Motor neuron (in vitro differentiated cells): ENCODE measurements around the gene LYZ. TPM values are rescaled to one million over a fixed set of nuclear protein-coding genes. Genes with fewer than 3 reads are reported as not detected.

Experiments used
- ATAC-seq, 8 experiments: fragments of 200-7000 bp; cut with Tn5 transposase; replicated peaks in 6 of 8; 2 replicates each; pipeline ENCODE4 v1.8.0; 2021; ENCODE audit warnings: mild to moderate bottlenecking in 8 of 8, moderate library complexity in 8 of 8
- H3K27ac ChIP-seq, 2 donors: fragments of 250-450 bp; sonication (Bioruptor Pico); 2 replicates each; pipeline ENCODE4 v1.9.0; 2021; ENCODE audit warnings: antibody characterized with exemption in 2 of 2, mild to moderate bottlenecking in 2 of 2, moderate library complexity in 1 of 2
- H3K4me1 ChIP-seq, 2 donors: fragments of 250-450 bp; sonication (Bioruptor Pico); replicated peaks in 1 of 2; 2 replicates each; pipeline ENCODE4 v1.6.1; 2021; ENCODE audit warnings: antibody characterized with exemption in 2 of 2, mild to moderate bottlenecking in 2 of 2, moderate library complexity in 1 of 2
- H3K4me3 ChIP-seq, 5 donors: fragments of 250-450 bp; sonication (Bioruptor Pico); 2 replicates each; pipeline ENCODE4 v1.9.0; 2021; ENCODE audit warnings: antibody characterized with exemption in 5 of 5, mild to moderate bottlenecking in 5 of 5, moderate library complexity in 4 of 5
- whole genome bisulfite sequencing, 10 experiments: fragments of 450-650 bp; shearing (Covaris generic); methylation state at CpG; one replicate each; pipeline ENCODE4 v1.0.0; 2022; 5-methylcytosine and 5-hydroxymethylcytosine counted together
- in situ Hi-C, 9 experiments: fragments of 400-800 bp; cut with MboI; loops; one replicate each; pipeline ENCODE4 v1.15.0; 2021; ENCODE audit warnings: low sequenced_read_pairs in 9 of 9, low pct_unique_long_range_greater_than_20kb in 2 of 9; ENCODE audit not compliant: unreplicated experiment in 9 of 9
- total RNA-seq, 8 experiments: library from RNA; unstranded; fragments of 300-600 nt; gene quantifications; 2 replicates each; pipeline versions ENCODE4 v1.2.3 to v1.2.4, GENCODE V29; 2022

The LYZ gene
- total RNA-seq, 8 experiments from 2014 or later: 0.11 to 0.31 (median 0.18) TPM; not detected in 4

DNA sequence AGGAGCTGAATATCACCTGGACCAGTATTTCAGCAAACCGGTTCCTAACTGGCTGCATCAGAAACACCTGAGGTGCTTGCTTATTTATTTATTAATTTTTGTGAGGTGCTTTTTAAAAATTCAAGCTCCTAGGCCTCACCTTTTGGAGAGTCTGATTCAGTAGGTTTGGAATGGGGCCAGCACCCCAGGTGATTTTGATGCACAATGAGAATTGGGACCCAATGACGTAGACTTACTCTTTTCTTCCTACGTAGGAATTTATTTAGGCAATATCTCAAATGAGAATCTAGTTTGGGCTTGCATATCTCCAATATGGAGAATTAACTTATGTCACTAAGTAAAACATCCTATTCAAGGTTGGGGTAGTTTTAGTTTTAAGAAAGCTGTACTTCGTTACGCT lies 18.6 kb downstream of the LYZ start:
- in situ Hi-C loops: no loop called here
- no peak for ATAC-seq
- Histone ChIP-seq H3K4me3 (no peak overlapping the region), H3K4me1 (no peaks in the 10 kb centered on the region), H3K27ac (no peak overlapping the region)
- WGBS, 10 experiments: 84 to 100% (median 98%) methylated on average over 3 to 5 of the region's 5 CpGs; no CpG with 5 or more reads in 1 of the 10 experiments

GRCh38 chr12:69368171-69368570 lies 20.0 kb downstream of the LYZ start:
- Histone ChIP-seq H3K27ac (no peak overlapping the region), H3K4me3 (no peak overlapping the region), H3K4me1 (no peaks in the 10 kb centered on the region)
- no peak for ATAC-seq
- 50 to 100% (median 100%) methylated on average over 1 of the region's 1 CpG; no CpG with 5 or more reads in 3 of the 10 experiments for WGBS, 10 experiments
- in situ Hi-C loops: no loop called here

DNA sequence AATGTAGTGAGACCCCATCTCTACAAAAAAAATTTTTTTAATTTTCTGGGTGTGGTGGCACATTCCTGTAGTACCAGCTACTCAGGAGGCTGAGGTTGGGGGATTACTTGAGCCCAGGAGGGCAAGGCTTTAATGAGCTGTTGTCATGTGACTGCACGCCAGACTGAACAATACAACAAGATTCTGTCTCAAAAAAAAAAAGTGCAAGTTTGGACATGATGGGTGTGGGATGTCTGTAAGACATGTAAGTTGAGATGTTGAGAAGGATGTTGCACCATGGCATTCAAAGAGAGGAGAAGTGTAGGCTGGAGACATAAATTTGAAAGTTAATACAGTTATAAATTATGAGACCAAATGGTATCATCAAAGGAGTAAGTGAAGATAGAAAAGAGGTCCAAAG lies 34.9 kb downstream of the LYZ start:
- 100% methylated on average over 1 of the region's 1 CpG; no CpG with 5 or more reads in 3 of the 10 experiments for WGBS, 10 experiments
- Histone ChIP-seq H3K4me1 (no peaks in the 10 kb centered on the region), H3K27ac (no peak overlapping the region), H3K4me3 (no peak overlapping the region)
- in situ Hi-C loops: loop anchor here in 1 of 9 experiments (25.0 kb wide), 1 partner anchor 204 kb away; the partner anchor contains the start of gene CCT2
- no peak for ATAC-seq

DNA sequence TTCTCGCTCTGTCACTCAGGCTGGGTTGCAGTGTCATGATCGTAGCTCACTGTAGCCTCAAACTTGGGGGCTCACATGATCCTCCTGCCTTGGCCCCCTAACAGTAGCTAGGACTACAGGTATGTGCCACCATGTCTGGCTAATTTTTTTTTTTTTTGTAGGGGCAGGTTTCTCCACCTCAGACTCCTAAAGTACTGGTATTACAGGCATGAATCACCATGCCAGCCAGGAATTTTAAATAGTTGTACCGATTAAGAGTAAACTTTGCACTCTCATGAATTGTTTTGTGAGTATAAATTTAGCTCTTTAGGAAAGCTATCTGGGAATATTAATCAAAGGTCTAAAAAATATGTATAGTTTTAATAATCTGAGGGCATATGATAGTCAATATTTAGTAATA lies 36.9 kb downstream of the LYZ start:
- Histone ChIP-seq H3K4me1 (no peaks in the 10 kb centered on the region), H3K4me3 (no peak overlapping the region), H3K27ac (no peak overlapping the region)
- WGBS, 10 experiments: 71 to 100% (median 96%) methylated on average over 1 to 3 of the region's 3 CpGs; no CpG with 5 or more reads in 3 of the 10 experiments
- in situ Hi-C loops: loop anchor here in 1 of 9 experiments (25.0 kb wide), 1 partner anchor 202 kb away; the partner anchor contains the start of gene CCT2
- ATAC-seq: no peak

GRCh38 chr12:69386921-69387320 lies 38.7 kb downstream of the LYZ start:
- no peaks in the 10 kb centered on the region for H3K4me1 ChIP-seq
- no peak for ATAC-seq
- 64 to 100% (median 94%) methylated on average over 1 to 2 of the region's 2 CpGs for WGBS, 10 experiments
- H3K4me3 ChIP-seq: no peak overlapping the region
- no peak overlapping the region for H3K27ac ChIP-seq
- in situ Hi-C loops: loop anchor here in 1 of 9 experiments (25.0 kb wide), 1 partner anchor 200 kb away; the partner anchor contains the start of gene CCT2

DNA sequence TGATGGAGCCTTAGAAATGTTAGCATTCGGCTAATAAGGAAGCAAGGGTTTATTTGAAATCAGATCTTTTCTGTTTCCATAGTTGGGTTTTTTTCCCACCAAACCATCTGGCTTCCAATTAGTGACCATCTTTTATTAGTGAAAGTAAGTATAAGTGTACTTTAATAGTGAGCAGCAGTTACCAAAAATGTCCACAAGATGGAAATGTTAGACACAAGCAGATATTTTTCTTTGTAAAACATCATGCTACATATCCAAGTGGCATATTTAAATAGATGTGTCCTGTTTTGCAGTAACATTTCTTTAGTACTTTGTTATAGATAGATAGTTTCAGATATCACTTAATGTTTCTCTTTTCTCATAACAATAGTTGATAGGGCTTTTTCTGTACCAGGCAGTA lies 40.2 kb downstream of the LYZ start:
- WGBS, 10 experiments: 14 to 100% (median 88%) methylated on average over 1 of the region's 1 CpG; no CpG with 5 or more reads in 1 of the 10 experiments
- Histone ChIP-seq H3K4me1 (no peaks in the 10 kb centered on the region), H3K4me3 (no peak overlapping the region), H3K27ac (no peak overlapping the region)
- in situ Hi-C loops: loop anchor here in 1 of 9 experiments (25.0 kb wide), 1 partner anchor 199 kb away; the partner anchor contains the start of gene CCT2
- ATAC-seq: peak in 3 of 8 experiments; percentile 62 to 69 (median 64)

- in situ Hi-C loops: loop anchor here in 1 of 9 experiments (25.0 kb wide), 1 partner anchor 197 kb away; the partner anchor contains the start of gene CCT2
Measured at GRCh38 chr12:69389831-69390230, 41.6 kb downstream of the LYZ start.

GRCh38 chr12:69392179-69392928 lies 44.2 kb downstream of the LYZ start:
- H3K4me3 ChIP-seq: no peak overlapping the region
- in situ Hi-C loops: loop anchor here in 1 of 9 experiments (25.0 kb wide), 1 partner anchor 195 kb away; the partner anchor contains the start of gene CCT2
- WGBS, 10 experiments: 91 to 100% (median 100%) methylated on average over 1 of the region's 1 CpG; no CpG with 5 or more reads in 3 of the 10 experiments
- no peaks in the 10 kb centered on the region for H3K4me1 ChIP-seq
- no peak overlapping the region for H3K27ac ChIP-seq
- ATAC-seq: no peak

More at GRCh38 chr12:69389831-69390230, 41.6 kb downstream of the LYZ start:
- Histone ChIP-seq H3K27ac (no peak overlapping the region), H3K4me1 (no peaks in the 10 kb centered on the region), H3K4me3 (no peak overlapping the region)
- 0 to 100% (median 80%) methylated on average over 1 of the region's 1 CpG; no CpG with 5 or more reads in 1 of the 10 experiments for WGBS, 10 experiments
- ATAC-seq: no peak

DNA sequence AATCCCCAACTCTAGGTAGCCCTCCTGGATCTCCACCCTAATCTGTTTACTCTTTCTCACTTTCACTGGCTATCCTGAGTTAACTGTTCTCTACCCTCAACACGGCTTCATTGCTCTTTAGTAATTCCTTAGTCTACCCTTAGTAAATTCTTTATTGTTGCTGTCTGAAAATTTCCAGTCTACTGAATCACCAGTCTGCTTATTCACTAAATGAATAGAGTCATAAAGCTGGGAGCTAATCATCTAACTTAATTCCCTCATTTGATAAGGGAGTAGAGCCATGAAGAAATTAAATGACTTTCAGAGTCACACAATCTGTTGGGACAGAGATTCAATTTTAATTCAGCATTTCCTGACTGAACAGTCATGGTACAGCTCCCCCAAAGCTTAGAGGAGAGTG lies 47.9 kb downstream of the LYZ start:
- WGBS, 10 experiments: 0 to 100% (median 88%) methylated on average over 1 of the region's 1 CpG
- no peak overlapping the region for H3K27ac ChIP-seq
- ATAC-seq: no peak

GRCh38 chr12:69396963-69397362 lies 48.8 kb downstream of the LYZ start:
- whole genome bisulfite sequencing, 10 experiments: 83 to 100% (median 100%) methylated on average over 1 to 3 of the region's 3 CpGs

More for the DNA sequence above, 47.9 kb downstream of the LYZ start:
- in situ Hi-C loops: loop anchor here in 1 of 9 experiments (25.0 kb wide), 1 partner anchor 191 kb away; the partner anchor contains the start of gene CCT2
- no peaks in the 10 kb centered on the region for H3K4me1 ChIP-seq
- H3K4me3 ChIP-seq: no peak overlapping the region

GRCh38 chr12:69397978-69398377 lies 49.8 kb downstream of the LYZ start:
- 33 to 100% (median 87%) methylated on average over 1 to 3 of the region's 3 CpGs; no CpG with 5 or more reads in 1 of the 10 experiments for WGBS, 10 experiments
- no peaks in the 10 kb centered on the region for H3K4me1 ChIP-seq
- no peak overlapping the region for H3K27ac ChIP-seq
- no peak for ATAC-seq
- H3K4me3 ChIP-seq: no peak overlapping the region
- in situ Hi-C loops: loop anchor here in 1 of 9 experiments (25.0 kb wide), 1 partner anchor 189 kb away; the partner anchor contains the start of gene CCT2

More at GRCh38 chr12:69396963-69397362, 48.8 kb downstream of the LYZ start:
- ATAC-seq: no peak
- Histone ChIP-seq H3K27ac (no peak overlapping the region), H3K4me1 (no peaks in the 10 kb centered on the region), H3K4me3 (no peak overlapping the region)
- in situ Hi-C loops: loop anchor here in 1 of 9 experiments (25.0 kb wide), 1 partner anchor 190 kb away; the partner anchor contains the start of gene CCT2

GRCh38 chr12:69401940-69402339 lies 53.8 kb downstream of the LYZ start:
- Histone ChIP-seq H3K4me1 (no peaks in the 10 kb centered on the region), H3K27ac (no peak overlapping the region), H3K4me3 (no peak overlapping the region)
- no peak for ATAC-seq
- 80 to 100% (median 88%) methylated on average over 1 to 4 of the region's 4 CpGs; no CpG with 5 or more reads in 4 of the 10 experiments for WGBS, 10 experiments
- in situ Hi-C loops: no loop called here
